ENCODE measurements around the gene DTX3.

GRCh38 chr12:57614948-57615500 lies 10.4 kb downstream of the DTX3 start:
- no peak for TF ChIP-seq CTCF (IDR thresholded peaks at IDR 0.05)
- TF ChIP-seq EZH2 (IDR thresholded peaks at IDR 0.05): no peak
